Heart right ventricle (tissue), 16 donors: ENCODE measurements around the gene ATP11A. TPM values are rescaled to one million over a fixed set of nuclear protein-coding genes. Genes with fewer than 3 reads are reported as not detected.
A peak's percentile ranks its signal among the peaks of the same experiment; 100 is the strongest.

ENCODE experiments used
- ATAC-seq, 8 donors: fragments of 200-7000 bp; cut with Tn5 transposase; one replicate each; pipeline ENCODE4 v1.9.1; 2020; ENCODE audit warnings: mild to moderate bottlenecking in 8 of 8, moderate library complexity in 8 of 8, moderate number of reproducible peaks in 1 of 8
- DNase-seq, 2 donors: peaks; one replicate each; pipeline ENCODE4 v3.0.0-alpha.2; 2020
- H3K27ac ChIP-seq, 10 donors: fragments of 200-600 bp; sonication (generic) in 2 of 10; one replicate each; pipeline versions ENCODE4 v1.5.0 to v1.8.0; 2020 to 2022; ENCODE audit warnings: mild to moderate bottlenecking in 3 of 10
- H3K27me3 ChIP-seq, 7 donors: fragments of 200-600 bp; one replicate each; pipeline ENCODE4 v1.8.0; 2021 to 2022; ENCODE audit warnings: mild to moderate bottlenecking in 2 of 7
- H3K36me3 ChIP-seq, 9 donors: fragments of 200-600 bp; sonication (generic) in 1 of 9; one replicate each; pipeline versions ENCODE4 v1.5.0 to v1.8.0; 2020 to 2022; ENCODE audit warnings: mild to moderate bottlenecking in 2 of 9
- H3K4me1 ChIP-seq, 9 donors: fragments of 200-600 bp; sonication (generic) in 1 of 9; one replicate each; pipeline versions ENCODE4 v1.5.0 to v1.8.0; 2020 to 2022; ENCODE audit warnings: mild to moderate bottlenecking in 4 of 9
- H3K4me3 ChIP-seq, 10 donors: fragments of 200-600 bp; sonication (generic) in 2 of 10; one replicate each; pipeline versions ENCODE4 v1.5.0 to v1.8.0; 2020 to 2022; ENCODE audit warnings: mild to moderate bottlenecking in 7 of 10, moderate library complexity in 2 of 10
- H3K9me3 ChIP-seq, 11 donors: fragments of 200-600 bp in 10 of 11; sonication (generic) in 2 of 11; one replicate each; pipeline versions ENCODE4 v1.5.0 to v1.8.0; 2013 to 2022; ENCODE audit warnings: mild to moderate bottlenecking in 2 of 11, control low read depth in 1 of 11, moderate library complexity in 1 of 11
- WGBS, 2 donors: extraction: QIAGEN DNeasy Blood & Tissue Kit; methylation state at CpG; one replicate each; pipeline ENCODE4 v1.1.7; 2013; ENCODE audit warnings: inconsistent platforms in 1 of 2; 5-methylcytosine and 5-hydroxymethylcytosine counted together
- intact Hi-C, 10 donors: fragments of 100-400 bp; cut with DNase I; formaldehyde crosslinking; loops; one replicate each; pipeline versions ENCODE4 v1.11.1 to v1.14.2; 2022
- polyA plus RNA-seq, 2 donors: library from polyadenylated mRNA; stranded (reverse); fragments of 200-250 nt; gene quantifications; one replicate each; pipeline ENCODE4 v1.2.3, GENCODE V29; 2013
- total RNA-seq, 10 donors: library from RNA; stranded (reverse); fragmentation: NEBNext Ultra II Directional in 3 of 10; extraction: Animal tissue kit (Norgen Biotek cat#: 25700) in 3 of 10; gene quantifications; one replicate each; pipeline versions ENCODE4 v1.2.1 to v1.2.4, GENCODE V29; 2021 to 2023
- TF ChIP-seq, protein P1 (sequence below), 9 donors: fragments of 200-600 bp; sonication (generic) in 2 of 9; IDR thresholded peaks; one replicate each; pipeline versions ENCODE4 v1.5.0 to v1.8.0; 2021 to 2022; ENCODE audit warnings: antibody characterized with exemption in 9 of 9, mild to moderate bottlenecking in 5 of 9, moderate library complexity in 1 of 9
- donor health status: Arrhythmogenic right ventricular cardiomyopathy.
- donor health status: ischemic (EF 13 %, LVEDD 7.1; RV severe dilation, severe dysfunction).
- donor health status: healthy with polysubstance abuse.
- donor health status: DM: no; HTN: yes; CAD: no.
- donor health status: DM: no; HTN: no; CAD: no.
- donor health status: ischemic (EF 25% LVEDD 6.9; RV normal size, moderate dysfunction).
- donor health status: ischemic (EF 25% LVEDD 5.7; RV mildly dilated, moderate dysfunction).
- donor health status: healthy.
- donor health status: DM: yes; HTN: yes; CAD: no.
- donor health status: Ischemic cardiomyopathy.
- donor health status: ischemic (EF 35%, LVEDD 5.7; RV mildly dilated, moderate dysfunction).
- donor health status: nonischemic (EF 11% LVEDD 7.7; RV severe dilation, severe dysfunction).
- donor health status: DM: yes; HTN: yes; CAD: no.
- donor health status: PGD.
- donor health status: ischemic (EF 29% LVEDD 5.4; RV normal size, mild dysfunction).
- donor health status: nonischemic (EF 23%, LVEDD 6.1; RV moderate dilation, normal function).

ATP11A gene
- total and polyA plus RNA-seq, 12 donors = 20.0 to 164 (median 107) TPM

GRCh38 chr13:112926993-112927392 lies 237.2 kb downstream of the ATP11A start:
- Histone ChIP-seq H3K27me3 (peaks cover 0 to 50% (median 19%) of the 10 kb centered on the region in 7 donors), H3K4me1 (peaks cover 10 to 36% (median 19%) of the 10 kb centered on the region in 9 donors), H3K36me3 (no peaks in the 10 kb centered on the region), H3K27ac (no peak overlapping the region), H3K4me3 (no peak overlapping the region), H3K9me3 (peaks cover 0 to 8% (median 0%) of the 10 kb centered on the region in 11 donors)
- intact Hi-C loops = no loop called here
- ATAC-seq = no peak
- TF ChIP-seq, protein P1, sequence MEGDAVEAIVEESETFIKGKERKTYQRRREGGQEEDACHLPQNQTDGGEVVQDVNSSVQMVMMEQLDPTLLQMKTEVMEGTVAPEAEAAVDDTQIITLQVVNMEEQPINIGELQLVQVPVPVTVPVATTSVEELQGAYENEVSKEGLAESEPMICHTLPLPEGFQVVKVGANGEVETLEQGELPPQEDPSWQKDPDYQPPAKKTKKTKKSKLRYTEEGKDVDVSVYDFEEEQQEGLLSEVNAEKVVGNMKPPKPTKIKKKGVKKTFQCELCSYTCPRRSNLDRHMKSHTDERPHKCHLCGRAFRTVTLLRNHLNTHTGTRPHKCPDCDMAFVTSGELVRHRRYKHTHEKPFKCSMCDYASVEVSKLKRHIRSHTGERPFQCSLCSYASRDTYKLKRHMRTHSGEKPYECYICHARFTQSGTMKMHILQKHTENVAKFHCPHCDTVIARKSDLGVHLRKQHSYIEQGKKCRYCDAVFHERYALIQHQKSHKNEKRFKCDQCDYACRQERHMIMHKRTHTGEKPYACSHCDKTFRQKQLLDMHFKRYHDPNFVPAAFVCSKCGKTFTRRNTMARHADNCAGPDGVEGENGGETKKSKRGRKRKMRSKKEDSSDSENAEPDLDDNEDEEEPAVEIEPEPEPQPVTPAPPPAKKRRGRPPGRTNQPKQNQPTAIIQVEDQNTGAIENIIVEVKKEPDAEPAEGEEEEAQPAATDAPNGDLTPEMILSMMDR (IDR thresholded peaks at IDR 0.05) = no peak
- 78 to 81% methylated on average over 5 of the region's 5 CpGs for WGBS, 2 donors
- no peak for DNase-seq

DNA sequence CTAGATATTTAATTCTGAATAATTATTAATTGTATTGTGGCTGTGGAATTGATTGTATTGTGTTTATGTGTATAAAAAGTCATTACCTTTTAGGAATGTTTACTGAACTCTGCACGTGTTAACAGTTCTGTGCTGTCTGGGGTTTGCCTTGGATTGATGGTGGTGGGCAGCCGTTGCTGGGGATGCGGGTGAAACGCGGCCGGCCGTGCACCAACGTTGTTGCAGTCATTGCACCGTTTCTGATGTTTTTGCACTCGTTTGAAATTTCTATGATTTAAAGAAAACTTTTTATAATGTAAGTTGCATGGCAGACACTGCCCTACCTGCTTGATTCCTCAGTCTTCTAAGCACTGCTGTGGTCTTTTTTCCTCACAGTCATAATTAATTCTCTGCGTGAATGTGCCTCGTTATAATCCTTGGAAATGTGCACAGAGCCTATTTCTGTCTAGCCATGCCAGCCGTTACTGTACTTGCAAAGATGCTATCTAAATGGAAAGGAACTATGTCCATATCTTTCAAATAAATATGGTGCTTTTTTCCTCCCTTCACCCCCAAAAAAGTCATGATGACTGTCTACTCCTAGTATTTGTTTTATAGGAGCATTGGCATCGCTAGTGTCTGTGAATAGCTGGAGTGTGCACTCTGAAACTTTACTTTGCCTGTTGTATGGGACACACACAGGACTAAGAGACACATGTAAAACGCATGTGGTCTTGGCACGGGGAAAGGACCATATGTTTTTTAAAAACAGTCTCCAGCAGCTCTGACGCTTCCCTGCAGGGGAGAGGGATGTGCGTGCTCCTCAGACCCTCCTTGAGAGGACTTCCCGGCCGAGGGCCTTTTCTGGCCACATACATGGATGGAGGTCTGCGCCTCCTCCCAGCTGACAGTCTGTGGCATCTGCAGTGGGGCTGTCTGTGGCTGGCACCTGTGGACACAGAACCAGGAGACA lies 238.5 kb downstream of the ATP11A start:
- intact Hi-C loops = no loop called here
- H3K36me3 ChIP-seq = no peaks in the 10 kb centered on the region
- peaks cover 0 to 8% (median 0%) of the 10 kb centered on the region in 11 donors for H3K9me3 ChIP-seq
- peak overlapping the region in 1 of 10 donors; percentile 25 for H3K4me3 ChIP-seq
- ATAC-seq (peak in 3 of 8 donors; percentile 2 to 37 (median 10)), DNase-seq (no peak)
- WGBS, 2 donors = 65 to 72% methylated on average over 21 of the region's 21 CpGs
- H3K27ac ChIP-seq = no peak overlapping the region
- TF ChIP-seq, protein P1 (IDR thresholded peaks at IDR 0.05) = no peak
- peaks cover 10 to 36% (median 19%) of the 10 kb centered on the region in 9 donors for H3K4me1 ChIP-seq
- peaks cover 0 to 56% (median 19%) of the 10 kb centered on the region in 7 donors for H3K27me3 ChIP-seq

DNA sequence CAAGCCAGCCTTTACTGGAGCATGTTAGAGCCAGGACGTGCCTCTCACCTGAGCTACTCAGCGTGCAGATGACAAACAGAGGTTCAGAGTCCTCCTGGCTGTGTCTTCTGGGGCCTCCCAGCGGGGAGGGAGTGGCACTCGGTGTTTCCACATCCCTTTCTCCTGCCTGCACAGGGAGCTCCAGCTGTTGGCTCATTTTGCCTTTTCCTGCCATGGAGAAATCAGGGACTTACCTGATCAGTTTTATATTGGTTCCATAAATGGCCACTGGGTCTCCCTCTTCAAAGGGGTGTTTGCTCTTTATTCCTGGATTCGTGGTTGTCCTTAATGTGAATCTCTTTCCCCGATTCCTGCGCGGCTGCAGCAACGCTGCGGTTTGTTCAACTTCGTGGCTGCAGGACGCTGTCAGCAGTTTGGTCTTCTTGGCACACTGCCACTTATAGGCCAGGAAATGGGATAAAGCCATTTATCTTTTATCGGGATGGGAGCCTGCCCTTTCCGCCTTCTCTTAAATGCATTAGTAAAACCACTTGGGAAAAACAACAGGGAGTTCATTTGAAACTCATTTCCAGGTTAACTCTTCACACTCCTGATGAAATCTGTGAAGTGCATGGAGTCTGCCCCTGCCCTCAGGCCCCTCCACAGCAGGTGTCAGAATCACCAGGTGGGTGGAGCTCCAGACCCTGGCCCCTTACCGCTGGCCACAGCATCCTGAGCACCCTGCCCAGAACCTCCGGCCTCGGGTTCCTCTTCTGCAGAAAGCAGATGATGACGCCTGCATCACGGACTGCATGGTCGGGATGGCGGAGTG lies 239.3 kb downstream of the ATP11A start:
- H3K9me3 ChIP-seq = peaks cover 0 to 8% (median 0%) of the 10 kb centered on the region in 11 donors
- 15 to 23% methylated on average over 21 of the region's 21 CpGs for WGBS, 2 donors
- H3K36me3 ChIP-seq = no peaks in the 10 kb centered on the region
- H3K4me3 ChIP-seq = peak overlapping the region in 4 of 10 donors; percentile 14 to 28 (median 23)
- TF ChIP-seq, protein P1 (IDR thresholded peaks at IDR 0.05) = no peak
- H3K4me1 ChIP-seq = peaks cover 10 to 36% (median 19%) of the 10 kb centered on the region in 9 donors
- peaks cover 0 to 50% (median 19%) of the 10 kb centered on the region in 7 donors for H3K27me3 ChIP-seq
- peak in 7 of 8 donors; percentile 34 to 71 (median 43) for ATAC-seq
- H3K27ac ChIP-seq = peak overlapping the region in 1 of 10 donors; percentile 6
- intact Hi-C loops = no loop called here
- DNase-seq = peak in 1 of 2 donors; percentile 59

- peaks cover 0 to 50% (median 19%) of the 10 kb centered on the region in 7 donors for H3K27me3 ChIP-seq
- 33 to 53% methylated on average over 8 of the region's 8 CpGs for WGBS, 2 donors
Observed at GRCh38 chr13:112929783-112930055, 239.9 kb downstream of the ATP11A start.

More at GRCh38 chr13:112929783-112930055, 239.9 kb downstream of the ATP11A start:
- Histone ChIP-seq H3K9me3 (peaks cover 0 to 8% (median 0%) of the 10 kb centered on the region in 11 donors), H3K27ac (peak overlapping the region in 1 of 10 donors; percentile 6), H3K36me3 (no peaks in the 10 kb centered on the region), H3K4me3 (peak overlapping the region in 3 of 10 donors; percentile 14 to 28 (median 25)), H3K4me1 (peaks cover 10 to 36% (median 19%) of the 10 kb centered on the region in 9 donors)
- TF ChIP-seq, protein P1 (IDR thresholded peaks at IDR 0.05) = no peak
- intact Hi-C loops = no loop called here
- no peak for DNase-seq
- no peak for ATAC-seq
